Neural progenitor cell (in vitro differentiated cells): ENCODE measurements around the gene DEPP1.

Experiments
- EZH2 ChIP-seq: fragments of 200-600 bp; sonication (generic); IDR thresholded peaks from 2 replicates; pipeline ENCODE4 v1.6.1; 2017; ENCODE audit warnings: antibody characterized with exemption, mild to moderate bottlenecking, moderate library complexity
- EZH2phosphoT487 ChIP-seq: fragments of 200-600 bp; sonication (generic); IDR thresholded peaks from 2 replicates; pipeline ENCODE4 v1.6.1; 2017; ENCODE audit warnings: antibody characterized with exemption
- TF ChIP-seq, protein P1 (sequence below): fragments of 200-600 bp; sonication (generic); IDR thresholded peaks from 2 replicates; pipeline ENCODE4 v1.5.1; 2017; ENCODE audit warnings: antibody characterized with exemption, mild to moderate bottlenecking

DNA sequence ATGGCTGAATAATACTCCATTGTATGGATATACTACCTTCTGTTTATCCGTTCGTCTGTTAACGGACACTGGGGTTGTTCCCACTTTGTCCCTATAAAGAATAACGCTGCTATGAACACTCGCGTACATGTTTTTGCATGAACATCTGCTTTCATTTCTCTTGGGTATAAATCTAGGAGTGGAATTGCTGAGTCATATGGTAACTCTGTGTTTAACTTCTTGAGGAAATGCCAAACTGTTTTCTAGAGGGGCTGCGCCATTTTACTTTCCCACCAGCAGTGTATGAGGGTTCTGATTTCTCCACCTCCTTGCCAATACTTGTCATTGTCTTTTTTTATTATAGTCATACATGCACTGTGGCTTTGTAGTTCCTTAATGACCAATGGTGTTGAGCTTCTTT lies 39.7 kb downstream of the DEPP1 start:
- TF ChIP-seq, protein P1, sequence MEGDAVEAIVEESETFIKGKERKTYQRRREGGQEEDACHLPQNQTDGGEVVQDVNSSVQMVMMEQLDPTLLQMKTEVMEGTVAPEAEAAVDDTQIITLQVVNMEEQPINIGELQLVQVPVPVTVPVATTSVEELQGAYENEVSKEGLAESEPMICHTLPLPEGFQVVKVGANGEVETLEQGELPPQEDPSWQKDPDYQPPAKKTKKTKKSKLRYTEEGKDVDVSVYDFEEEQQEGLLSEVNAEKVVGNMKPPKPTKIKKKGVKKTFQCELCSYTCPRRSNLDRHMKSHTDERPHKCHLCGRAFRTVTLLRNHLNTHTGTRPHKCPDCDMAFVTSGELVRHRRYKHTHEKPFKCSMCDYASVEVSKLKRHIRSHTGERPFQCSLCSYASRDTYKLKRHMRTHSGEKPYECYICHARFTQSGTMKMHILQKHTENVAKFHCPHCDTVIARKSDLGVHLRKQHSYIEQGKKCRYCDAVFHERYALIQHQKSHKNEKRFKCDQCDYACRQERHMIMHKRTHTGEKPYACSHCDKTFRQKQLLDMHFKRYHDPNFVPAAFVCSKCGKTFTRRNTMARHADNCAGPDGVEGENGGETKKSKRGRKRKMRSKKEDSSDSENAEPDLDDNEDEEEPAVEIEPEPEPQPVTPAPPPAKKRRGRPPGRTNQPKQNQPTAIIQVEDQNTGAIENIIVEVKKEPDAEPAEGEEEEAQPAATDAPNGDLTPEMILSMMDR: no peak
- TF ChIP-seq EZH2phosphoT487 (no peak), EZH2 (no peak)
